Measurements from ENCODE around the gene HLA-DMA.

Gene HLA-DMA

GRCh38 chr6:32912951-32913350 is 39.9 kb downstream of the HLA-DMA start:
- peak; percentile 62 for DNase-seq

GRCh38 chr6:32908897-32909296 is 44.0 kb downstream of the HLA-DMA start:
- no peak for DNase-seq

- DNase-seq: no peak
Measured at GRCh38 chr6:32906539-32906938, 46.4 kb downstream of the HLA-DMA start.

GRCh38 chr6:32905078-32905477 is 47.8 kb downstream of the HLA-DMA start:
- DNase-seq: no peak

- DNase-seq: no peak
Measured at GRCh38 chr6:32903952-32904351, 48.9 kb downstream of the HLA-DMA start.

Measured in NCI-H524 treated with DMSO at 0.1 percent for 48 hours (cell line).